NK-92 (cell line): Measurements from ENCODE around the gene DCTN5.

Experiments
- DNase-seq: peaks from one replicate; lab custom pipeline; 2025; ENCODE audit not compliant: unreplicated experiment; lab: John Stamatoyannopoulos, UW

Gene DCTN5

DNA sequence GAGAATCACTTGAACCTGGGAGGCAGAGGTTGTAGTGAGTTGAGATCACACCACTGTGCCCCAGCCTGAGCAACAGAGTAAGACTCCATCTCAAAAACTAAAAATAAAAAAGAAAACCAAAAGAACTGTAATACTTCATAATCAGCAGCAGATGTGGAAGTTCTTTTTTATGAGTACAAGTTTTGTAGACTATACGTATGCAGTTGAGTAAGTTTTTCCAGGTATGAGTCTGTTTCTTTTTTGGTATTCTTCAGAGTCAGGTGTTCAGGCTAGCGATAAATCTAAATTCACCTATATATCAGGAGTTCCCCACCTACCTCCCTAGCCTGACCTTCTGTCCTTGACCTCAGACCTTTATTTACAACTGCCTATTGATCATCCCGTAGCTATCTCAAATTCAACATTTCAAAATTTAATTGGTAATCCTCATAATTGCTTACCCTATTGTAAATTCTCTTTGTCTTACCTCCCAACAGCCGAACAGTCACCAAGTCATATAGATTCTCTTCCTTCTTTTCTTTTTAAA, 10.7 kb downstream of the DCTN5 start:
- DNase-seq: no peak

DNA sequence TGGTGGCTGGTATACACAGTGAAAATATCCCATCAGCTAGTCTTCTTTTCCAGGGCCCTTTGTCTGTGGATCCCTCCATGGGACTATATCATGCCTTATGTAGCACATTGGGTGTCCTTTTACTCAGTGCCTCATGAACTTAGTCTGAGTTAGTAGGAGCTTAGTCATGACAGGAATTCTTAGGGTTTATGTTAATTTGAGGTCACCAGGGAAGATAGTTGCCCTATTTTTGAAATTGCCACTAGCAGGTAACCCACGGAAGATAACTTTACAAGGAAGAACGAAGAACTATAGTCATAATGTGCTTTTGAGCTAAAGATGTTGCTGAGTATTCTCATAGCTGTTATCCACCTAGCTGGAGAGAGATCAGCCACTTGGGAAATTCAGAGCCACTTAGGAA, 22.7 kb downstream of the DCTN5 start:
- DNase-seq: no peak

DNA sequence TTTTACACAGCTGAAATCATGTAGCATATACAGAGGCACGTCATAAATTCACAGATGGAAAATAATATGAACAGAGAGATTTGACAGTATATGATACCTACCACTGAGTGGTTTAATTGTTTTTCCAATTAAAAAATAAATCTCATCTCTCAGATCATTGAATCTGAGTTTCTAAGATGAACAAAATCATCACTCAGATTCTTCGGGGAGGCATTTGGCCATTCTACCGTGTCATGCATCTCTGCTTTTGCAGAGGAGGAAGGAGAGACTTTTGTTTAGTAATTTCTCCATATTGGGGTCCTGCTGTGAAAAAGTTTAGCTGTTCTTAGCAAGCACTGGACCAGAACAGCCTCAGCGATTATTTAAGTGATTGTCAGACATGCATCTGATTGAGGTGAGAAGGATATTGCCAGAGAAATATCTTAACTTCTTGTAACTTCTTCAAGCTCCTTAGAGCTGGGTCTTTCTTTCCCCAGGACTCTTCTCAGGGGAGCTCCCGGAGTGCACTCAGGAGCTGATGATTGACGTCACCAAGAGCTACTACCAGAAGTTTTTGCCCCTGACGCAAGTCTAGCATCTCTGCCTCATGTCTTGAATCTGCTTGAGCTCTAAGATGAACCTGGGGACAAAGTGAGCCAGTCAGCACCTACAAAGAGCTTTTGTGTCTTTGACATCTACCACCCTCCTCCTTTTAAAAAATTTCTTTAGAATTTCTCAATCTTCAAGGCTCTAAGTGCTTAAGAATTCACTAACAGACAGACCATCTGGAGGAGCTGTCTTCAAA, 25.5 kb downstream of the DCTN5 start:
- DNase-seq: no peak

DNA sequence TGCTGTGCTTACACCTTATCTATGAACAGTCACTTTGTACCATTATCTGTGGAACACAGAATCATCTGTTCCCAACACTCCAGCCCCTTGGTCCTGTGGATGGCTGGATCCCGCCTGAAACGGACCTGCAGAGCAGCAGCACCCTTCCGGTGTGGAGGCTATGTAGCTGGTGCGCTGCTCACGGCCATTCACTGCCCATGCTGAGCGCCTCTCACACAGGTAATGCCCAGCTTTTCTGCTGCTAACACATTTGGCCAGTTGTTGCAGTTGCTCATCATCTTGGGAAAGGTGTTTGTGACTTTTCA, 26.0 kb downstream of the DCTN5 start:
- DNase-seq: no peak

DNA sequence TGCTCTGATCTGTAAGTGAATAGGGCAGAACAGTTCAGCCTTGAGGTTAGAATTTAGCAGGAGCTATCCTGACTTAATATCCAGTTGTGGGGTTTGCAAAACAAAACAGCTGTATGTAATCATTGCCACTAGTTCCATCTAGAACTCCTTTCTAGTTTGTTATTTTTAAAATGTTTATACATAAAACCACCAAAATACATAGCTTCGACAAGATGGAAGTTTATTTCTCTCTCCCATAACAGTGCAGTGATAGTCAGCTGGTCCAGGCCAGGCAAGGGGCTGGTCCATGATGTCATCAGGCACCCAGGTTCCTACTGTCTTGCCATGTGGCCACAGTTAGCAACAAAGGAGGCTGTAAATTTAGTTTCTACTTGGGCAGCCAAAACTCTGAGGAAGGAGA, 27.0 kb downstream of the DCTN5 start:
- no peak for DNase-seq

DNA sequence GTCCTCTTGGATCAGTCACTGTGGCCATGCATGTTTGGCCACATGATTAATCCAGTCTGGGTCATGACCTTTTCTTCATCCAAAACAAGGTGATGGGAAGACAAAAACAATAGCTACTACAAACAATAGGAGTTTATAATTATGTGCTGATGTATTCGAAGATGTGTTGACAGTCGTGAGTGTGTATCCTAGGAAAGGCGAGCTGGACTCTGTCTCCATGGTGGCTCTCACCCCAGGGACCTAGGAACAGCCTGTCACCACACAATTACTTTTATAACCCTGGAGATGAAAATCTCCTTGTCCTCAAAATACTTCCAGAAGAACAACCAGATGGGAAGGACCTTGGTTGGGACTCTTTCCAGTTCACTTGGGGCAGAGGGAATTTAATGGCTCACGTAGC, 27.6 kb downstream of the DCTN5 start:
- DNase-seq: no peak

DNA sequence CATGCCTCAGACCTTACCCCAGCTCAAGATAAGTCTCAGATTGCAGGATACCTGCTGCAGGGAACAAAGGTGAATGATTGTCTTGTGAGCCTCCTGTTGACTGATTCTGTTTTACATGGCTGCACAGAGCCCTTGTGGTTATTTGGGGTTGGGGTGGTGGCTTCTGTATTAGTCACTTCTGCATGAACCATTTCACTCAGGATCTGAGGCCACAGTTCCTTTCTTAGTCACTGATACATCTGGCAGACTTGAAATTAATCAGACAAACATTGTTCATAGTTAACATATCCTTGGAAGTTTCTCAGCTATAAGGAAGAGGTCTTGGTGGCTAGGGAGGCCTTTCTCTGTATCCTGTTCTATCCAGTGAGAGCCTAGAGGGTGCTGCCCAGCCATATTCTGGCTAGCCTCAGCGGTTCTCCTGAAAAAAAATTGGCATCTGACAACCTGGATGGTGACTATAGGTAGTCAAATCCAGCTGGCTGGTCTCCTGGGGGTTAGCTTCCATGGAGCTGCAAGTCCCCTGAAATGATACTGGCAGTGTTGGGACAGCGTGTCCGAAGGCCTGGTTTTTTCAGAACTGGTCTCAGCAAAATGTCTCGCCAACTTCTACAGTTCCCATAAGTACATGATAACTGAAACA, 29.0 kb downstream of the DCTN5 start:
- no peak for DNase-seq

DNA sequence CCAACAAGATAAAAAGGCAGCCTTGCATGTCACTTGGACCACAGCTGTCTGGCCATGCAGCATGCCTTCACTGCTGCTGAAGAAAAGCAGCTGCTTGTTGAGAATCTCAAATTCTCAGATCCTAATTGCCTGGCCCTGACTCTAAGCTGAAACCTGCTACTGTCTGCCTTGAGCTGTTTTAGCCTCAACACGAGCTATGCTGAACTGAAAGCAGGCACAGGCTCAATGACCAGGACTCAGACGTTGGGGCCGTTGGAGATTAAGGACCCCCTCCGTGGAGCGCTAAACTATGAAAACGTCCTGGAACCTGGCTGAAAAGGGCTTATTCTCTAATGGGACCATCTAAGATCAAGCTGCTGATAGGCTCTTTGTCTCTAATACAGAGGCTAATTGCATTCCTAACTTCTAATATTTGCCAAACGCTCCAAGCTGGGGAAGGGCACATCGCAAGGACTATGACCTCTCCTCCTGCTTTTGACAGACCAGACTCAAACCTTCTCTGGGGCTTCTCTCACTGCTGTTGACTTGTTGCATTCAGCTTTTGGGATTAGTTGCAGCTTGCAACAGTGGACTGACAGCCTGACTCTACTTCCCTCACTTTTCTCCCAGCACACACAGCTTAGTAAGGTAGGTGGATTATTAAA, 32.8 kb downstream of the DCTN5 start:
- DNase-seq: no peak

DNA sequence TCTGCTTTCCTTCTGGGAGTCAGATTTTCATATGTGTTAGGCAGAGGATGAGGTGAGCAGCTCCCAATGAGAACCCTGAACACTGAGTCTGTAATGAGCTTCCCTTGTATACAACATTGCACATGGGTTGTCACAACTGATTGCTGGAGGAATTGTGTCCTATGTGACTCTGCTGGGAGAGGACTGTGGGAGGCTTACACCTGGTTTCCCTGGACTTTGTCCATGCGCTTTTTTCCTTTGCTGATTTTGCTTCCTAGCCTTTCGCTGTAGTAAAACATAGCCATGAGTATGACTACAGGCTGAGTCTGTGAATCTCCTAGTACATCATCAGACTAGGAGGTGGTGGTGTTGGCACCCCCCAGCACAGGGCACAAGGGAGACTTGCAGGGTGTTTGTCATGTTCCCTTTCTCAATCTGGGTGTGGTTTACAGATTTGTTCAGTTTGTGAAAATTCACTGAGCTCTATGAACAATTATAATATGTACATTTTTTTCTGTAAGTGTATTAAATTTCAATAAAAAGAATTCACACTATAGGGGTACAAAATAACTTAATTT, 35.7 kb downstream of the DCTN5 start:
- DNase-seq: no peak

DNA sequence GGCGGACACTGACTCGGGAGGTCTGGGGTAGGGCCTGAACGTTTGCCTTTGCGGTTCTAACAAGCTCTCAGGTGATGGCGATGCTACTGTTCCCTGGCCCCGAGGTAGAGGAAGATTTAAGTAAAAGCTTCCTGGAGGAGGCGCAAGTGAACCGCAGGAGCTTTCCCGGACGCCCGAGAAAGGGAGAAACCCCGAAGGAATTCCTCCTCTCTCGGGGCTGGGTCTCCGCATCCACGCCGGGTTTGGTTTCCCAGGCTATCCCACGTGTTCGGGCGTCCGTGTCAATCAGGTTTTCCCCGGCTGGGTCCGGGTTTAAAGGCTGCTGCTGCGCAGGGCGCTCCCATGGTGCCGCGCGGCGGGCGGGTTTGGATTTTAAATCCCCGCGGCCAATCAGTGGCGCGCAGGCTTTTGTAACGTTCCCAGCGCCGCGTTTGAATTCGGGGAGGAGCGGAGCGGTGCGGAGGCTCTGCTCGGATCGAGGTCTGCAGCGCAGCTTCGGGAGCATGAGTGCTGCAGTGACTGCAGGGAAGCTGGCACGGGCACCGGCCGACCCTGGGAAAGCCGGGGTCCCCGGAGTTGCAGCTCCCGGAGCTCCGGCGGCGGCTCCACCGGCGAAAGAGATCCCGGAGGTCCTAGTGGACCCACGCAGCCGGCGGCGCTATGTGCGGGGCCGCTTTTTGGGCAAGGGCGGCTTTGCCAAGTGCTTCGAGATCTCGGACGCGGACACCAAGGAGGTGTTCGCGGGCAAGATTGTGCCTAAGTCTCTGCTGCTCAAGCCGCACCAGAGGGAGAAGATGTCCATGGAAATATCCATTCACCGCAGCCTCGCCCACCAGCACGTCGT, 37.4 kb downstream of the DCTN5 start, which contains the start of gene PLK1:
Gene PLK1, plus strand, starts transcription at position 460 of the 844 bp plus-strand sequence. Its CDS starts 44 bp downstream, at position 504.
- DNase-seq: no peak

DNA sequence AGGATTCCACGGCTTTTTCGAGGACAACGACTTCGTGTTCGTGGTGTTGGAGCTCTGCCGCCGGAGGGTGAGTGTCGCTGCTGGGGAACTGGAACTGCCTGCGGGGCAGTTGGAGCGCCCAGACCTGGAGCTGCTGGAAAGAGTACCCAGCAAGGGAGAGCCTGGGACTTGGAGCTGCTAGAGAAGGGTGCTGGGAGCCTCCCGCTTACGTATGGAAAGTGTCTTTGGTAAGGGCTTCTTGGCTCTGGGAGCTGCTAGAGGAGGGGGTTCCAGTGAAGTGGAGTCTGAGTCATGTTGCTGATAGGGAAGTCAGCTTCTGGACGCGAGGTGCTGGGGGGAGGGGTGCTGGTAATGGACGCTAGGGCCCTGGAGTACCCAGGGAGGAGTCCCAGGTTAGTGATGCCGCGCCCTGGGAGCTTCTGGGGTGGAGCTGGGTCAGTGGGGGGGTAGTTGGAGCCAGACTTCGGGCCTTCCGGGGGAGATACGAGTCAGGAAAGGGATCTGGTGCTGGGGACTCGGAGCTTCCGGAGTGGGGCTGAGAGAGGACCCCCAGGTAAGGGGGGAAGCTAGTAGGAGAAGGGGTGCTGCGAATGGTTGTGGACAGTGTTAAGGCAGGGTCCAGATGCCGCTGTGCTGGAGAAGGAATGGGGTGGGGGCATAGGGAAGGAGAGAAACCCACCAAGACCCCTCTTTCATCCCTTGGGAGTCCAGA, 38.2 kb downstream of the DCTN5 start:
- no peak for DNase-seq

DNA sequence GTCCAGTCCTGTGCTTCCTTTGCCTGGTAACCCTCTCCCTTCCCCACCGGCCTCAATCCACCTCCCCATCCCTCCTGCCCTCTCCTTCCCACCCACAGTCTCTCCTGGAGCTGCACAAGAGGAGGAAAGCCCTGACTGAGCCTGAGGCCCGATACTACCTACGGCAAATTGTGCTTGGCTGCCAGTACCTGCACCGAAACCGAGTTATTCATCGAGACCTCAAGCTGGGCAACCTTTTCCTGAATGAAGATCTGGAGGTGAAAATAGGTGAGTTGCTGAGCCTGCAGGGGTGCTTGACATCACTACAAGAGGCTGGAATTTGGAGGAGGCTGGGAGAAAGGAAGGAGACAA, 38.7 kb downstream of the DCTN5 start:
- DNase-seq: no peak

DNA sequence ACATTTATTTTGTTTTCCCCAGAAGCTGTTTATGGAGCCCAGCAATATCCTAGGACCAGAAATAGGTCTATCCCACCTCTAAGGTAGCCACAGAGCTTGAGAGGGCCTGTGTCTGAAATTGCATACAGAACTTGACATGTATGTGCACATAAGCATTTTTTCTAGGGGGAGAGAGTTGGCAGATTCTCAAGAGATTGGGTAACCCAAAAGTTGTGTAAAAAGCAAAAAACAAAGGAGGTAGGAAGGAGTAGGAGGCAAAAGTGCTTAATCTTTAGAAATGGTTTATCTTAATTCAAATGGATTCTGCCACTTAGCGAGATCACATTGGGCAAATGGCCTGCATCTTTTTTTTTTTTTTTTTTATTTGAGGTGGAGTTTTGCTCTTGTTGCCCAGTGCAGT, 40.9 kb downstream of the DCTN5 start:
- DNase-seq: no peak

DNA sequence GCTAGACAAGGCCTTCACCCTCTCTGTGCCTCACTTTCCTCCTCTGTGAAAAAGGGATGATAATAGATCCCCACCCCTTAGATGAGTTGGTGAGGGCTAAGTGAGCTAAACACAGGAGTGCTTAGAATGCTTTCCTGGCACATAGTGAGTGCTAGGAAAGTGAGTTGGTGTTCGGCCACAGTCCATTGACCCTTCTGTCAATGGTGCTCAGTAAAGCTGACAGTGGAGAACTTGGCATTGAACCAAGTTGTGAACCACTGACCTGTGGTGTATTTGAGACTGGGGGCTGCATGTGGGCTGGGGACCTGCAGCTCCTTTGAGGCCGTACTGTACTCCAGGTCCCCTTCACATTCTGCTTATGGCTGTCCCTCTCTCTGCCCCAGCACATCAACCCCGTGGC, 42.2 kb downstream of the DCTN5 start:
- DNase-seq: no peak

DNA sequence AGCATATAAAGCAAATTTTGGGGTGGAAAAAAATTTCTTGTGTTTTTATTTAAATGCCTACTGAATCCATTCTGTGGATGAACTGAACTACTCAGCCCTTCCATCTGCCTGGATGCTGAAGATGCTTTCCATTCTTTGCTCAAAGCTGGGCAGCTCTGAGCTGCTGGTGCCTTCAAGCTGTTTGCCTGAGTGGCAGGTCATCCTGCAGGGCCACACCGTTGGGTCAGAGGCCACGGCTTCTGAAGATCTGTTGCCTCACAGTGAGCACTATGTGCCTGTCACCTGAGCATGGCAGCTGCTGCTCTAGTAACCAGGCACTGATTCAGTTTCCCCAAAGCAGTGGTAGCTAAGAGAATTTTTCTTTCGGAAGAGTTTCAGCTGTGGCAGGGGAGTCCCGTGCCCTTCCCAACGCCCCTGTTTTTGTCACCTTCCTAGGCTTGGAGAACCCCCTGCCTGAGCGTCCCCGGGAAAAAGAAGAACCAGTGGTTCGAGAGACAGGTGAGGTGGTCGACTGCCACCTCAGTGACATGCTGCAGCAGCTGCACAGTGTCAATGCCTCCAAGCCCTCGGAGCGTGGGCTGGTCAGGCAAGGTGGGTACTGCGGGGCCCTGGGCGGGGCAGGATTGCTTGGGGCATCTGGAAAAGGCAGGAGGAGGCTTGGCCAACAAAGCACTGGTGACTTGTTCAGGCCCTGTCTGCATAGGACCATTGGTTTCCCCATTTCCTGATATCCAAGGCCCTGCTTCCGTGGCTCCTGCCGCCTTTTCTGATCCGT, 46.0 kb downstream of the DCTN5 start:
- DNase-seq: no peak

DNA sequence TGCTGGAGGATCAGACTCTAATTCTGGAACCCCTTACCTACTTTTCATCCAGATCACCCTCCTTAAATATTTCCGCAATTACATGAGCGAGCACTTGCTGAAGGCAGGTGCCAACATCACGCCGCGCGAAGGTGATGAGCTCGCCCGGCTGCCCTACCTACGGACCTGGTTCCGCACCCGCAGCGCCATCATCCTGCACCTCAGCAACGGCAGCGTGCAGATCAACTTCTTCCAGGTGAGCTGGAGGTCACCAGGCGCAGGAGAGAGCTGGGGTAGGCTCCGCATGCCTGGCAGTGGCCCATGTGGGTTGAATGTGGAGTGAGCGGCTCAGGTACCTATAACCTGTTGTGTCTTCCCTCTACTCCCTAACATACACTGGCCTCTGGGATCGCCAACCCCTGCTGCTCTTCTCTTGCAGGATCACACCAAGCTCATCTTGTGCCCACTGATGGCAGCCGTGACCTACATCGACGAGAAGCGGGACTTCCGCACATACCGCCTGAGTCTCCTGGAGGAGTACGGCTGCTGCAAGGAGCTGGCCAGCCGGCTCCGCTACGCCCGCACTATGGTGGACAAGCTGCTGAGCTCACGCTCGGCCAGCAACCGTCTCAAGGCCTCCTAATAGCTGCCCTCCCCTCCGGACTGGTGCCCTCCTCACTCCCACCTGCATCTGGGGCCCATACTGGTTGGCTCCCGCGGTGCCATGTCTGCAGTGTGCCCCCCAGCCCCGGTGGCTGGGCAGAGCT, 48.3 kb downstream of the DCTN5 start:
- no peak for DNase-seq

DNA sequence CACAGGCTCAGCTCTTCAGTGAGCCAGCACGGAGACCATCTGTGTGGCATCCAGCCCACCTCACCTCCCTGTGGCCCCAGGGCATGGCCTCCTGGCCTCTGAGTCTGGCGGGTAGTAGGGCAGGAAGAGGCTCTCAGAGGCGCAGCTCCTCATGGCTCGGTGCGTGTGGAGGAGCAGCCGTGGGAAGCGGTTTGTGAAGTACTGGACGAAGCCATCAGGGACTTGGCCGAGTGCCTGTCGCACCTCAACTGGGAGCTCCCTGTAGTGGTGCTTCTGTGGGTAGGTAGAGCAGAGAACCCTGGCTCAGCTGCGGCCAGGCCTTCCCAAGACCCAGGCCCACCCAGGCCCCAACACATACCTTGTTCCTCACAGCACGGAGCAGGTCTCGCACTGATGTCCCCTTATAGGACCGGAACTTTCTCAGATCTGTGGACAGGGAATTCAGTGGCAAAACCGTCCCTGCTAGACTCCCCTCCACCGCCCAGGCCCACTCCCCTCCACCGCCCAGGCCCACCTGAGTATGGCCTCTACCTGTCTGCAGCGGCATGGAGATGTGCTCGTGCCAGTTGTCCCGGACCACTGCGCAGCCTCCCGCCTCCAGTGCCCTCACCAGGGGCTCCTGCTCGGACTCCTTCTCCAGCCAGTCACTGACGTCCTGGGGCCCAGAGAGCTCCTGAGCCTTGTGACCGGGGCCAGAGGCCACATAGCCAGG, 49.7 kb downstream of the DCTN5 start:
- DNase-seq: no peak

DNA sequence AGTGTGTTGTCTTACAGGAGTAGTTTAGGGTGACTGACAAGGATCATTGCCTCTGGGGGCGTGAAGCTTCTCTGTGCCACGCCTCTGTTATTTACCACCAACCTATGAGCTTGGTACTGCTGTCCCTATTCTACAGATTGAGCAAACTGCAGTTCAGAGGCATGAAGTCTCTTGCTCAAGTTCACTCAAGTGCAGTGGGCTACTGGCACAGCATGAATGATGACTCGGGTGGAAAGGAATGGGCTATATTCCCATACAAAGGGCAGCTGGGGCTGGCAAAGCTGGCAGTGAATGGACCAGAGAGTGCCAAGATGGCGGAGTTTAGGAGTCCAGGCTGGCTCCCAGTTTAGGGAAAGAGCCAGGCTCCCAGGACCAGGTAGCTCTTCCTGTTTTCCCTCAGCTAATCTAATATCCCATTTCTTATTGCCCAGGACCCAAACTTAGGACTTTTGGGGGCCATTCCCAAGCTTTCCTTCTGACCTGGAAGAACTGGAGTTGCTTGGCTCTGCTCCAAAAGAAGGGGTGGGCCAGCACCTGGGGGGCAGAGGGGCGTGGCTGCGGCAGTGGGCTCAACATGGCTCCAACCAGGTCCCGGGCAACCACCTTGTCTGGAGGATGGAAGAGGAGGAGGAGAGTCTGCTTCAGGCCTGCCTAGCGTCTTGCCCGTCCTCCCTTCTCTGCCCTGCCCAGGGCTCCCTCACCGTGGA, 50.4 kb downstream of the DCTN5 start:
- DNase-seq: no peak
